H1 (cell line): ENCODE results near the gene SLC25A42. TPM values are rescaled to one million over a fixed set of nuclear protein-coding genes. Genes with fewer than 3 reads are reported as not detected.

Experiments used
- CHD1 ChIP-seq: IDR thresholded peaks from 2 replicates; pipeline ENCODE4 v1.6.1; 2012; ENCODE audit warnings: low read depth, low read length, improper control_type of control experiment
- KDM5A ChIP-seq: fragments of 200-600 bp; IDR thresholded peaks from 2 replicates; pipeline ENCODE4 v1.7.1; 2012; ENCODE audit warnings: mild to moderate bottlenecking, low read length, inconsistent platforms, mixed read lengths
- TEAD4 ChIP-seq: IDR thresholded peaks from 2 replicates; pipeline ENCODE4 v1.6.1; 2012; ENCODE audit warnings: low read depth, low read length, inconsistent platforms, mixed read lengths
- polyA plus RNA-seq, 7 experiments: library from polyadenylated mRNA; depleted of rRNA in 3 of 7; stranded (reverse) in 5 of 7; unstranded in 2 of 7; fragments of >200 nt in 5 of 7; fragments of 200-250 nt in 2 of 7; gene quantifications; 1 replicate in 5 of 7; 2 replicates in 1 of 7; 4 replicates in 1 of 7; pipeline versions ENCODE4 v1.2.1 to v1.2.3, GENCODE V29; 2011 to 2013; ENCODE audit warnings: missing spikeins in 2 of 7, mixed read lengths in 2 of 7
- total RNA-seq: library from RNA; stranded (reverse); fragmentation: NEBNext Ultra II Directional; extraction: Animal tissue kit (Norgen Biotek cat#: 25700); gene quantifications from 2 replicates; pipeline ENCODE4 v1.2.1, GENCODE V29; 2021

SLC25A42 gene
- total and polyA plus RNA-seq, 2 of the 8 experiments (the other 6 are each of a cell fraction or from before 2014, with no cell fraction given) = 5.9 to 6.2 TPM

DNA sequence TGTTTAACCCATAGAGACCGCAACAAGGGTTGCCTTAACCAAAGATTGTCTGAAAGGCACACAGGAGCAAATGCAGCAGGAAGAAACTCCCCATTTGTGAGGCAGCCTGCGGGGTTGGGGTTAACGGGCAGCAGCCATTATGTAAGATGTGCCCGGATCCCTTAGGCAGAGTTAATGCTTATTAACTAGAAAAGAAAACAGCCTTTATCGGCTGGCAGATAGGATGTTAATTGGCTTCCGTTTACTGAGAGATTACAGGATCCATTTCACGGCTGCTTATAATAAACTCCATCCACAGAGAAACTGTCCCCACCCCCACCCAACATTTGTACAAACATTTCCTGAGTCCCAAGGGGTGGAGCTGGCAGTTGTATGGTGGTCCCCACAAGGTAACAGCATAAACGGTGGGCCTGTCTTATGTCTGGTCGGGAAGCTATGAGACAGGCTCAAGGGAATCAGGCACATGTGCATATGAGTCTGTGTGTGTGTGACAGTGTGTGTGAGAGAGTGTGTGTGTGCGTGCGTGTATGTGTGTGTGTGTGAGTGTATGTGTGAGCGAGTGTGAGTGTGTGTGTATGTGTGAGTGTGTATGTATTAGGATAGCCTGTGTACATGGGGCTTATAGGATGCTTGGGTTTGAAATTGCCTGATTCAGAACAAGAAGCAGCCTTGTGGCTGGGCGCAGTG lies 10.5 kb downstream of the SLC25A42 start (continued):
- TF ChIP-seq KDM5A (no peak), CHD1 (no peak), TEAD4 (no peak)
